ENCODE data around the gene CCDC197.

DNA sequence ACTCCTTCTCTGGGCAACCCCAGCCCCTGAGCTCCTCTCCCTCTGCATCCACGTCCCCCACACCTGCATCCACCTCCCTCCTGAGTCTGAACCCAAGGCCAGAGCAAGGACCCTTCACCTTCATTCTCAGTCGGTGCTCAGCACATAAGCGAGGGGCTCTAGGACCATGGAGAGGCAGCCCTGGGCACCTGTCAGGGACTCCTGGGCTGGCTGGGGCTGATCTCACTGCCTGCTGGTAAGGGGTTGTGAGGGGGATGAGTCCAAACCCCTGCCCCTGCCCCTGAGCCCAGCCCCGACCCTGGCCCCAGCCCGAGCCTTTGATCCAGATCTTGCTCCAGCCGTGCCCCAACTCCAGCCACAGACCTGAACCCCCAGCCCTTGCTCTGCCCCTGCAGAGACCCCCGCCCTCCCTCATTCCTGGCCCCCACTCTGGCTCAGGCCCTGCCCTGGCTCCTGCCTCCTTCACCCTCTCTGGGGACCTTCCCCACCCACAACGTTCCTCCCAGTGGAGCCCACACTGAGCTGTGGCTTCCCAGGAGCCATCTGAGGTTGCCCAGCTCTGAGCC is 888 bp upstream of the CCDC197 start:
- TF ChIP-seq CTCF (IDR thresholded peaks at IDR 0.05; ENCODE audit: low read depth, low read length) (no peak), EZH2phosphoT487 (IDR thresholded peaks at IDR 0.05; ENCODE audit: low read depth) (no peak)
